Keratinocyte (primary cell): ENCODE data around the gene SNPH. TPM values are rescaled to one million over a fixed set of nuclear protein-coding genes. Genes with fewer than 3 reads are reported as not detected.

Experiments used
- DNase-seq: peaks from one replicate; pipeline ENCODE4 v3.0.0-alpha.2; 2011; ENCODE audit warnings: low read depth, missing footprints, low spot score
- FAIRE-seq: peaks from 2 replicates; lab custom pipeline; 2011; peaks lifted over from hg19 to GRCh38; lab: Jason Lieb, UNC
- H2AFZ ChIP-seq: 2 replicates; pipeline ENCODE4 v1.6.0; 2012; ENCODE audit warnings: low read length, control low read depth, inconsistent platforms; ENCODE audit not compliant: control insufficient read depth
- H3K27ac ChIP-seq: 2 replicates; pipeline ENCODE4 v1.5.1; 2011; ENCODE audit warnings: low read length; ENCODE audit not compliant: control insufficient read depth, insufficient read depth
- H3K27me3 ChIP-seq: 3 replicates; pipeline ENCODE4 v1.6.0; 2011; ENCODE audit warnings: low read length; ENCODE audit not compliant: control insufficient read depth, insufficient read depth; ENCODE audit errors: extremely low read depth
- H3K36me3 ChIP-seq, 2 experiments: 2 replicates in 1 of 2; 3 replicates in 1 of 2; pipeline ENCODE4 v1.5.1; 2011; ENCODE audit warnings: low read length in 2 of 2, mild to moderate bottlenecking in 1 of 2; ENCODE audit not compliant: control insufficient read depth in 2 of 2, insufficient read depth in 2 of 2; ENCODE audit errors: extremely low read depth in 1 of 2
- H3K4me1 ChIP-seq: 3 replicates; pipeline ENCODE4 v1.5.1; 2011; ENCODE audit warnings: low read length; ENCODE audit not compliant: control insufficient read depth, insufficient read depth; ENCODE audit errors: extremely low read depth
- H3K4me2 ChIP-seq: 3 replicates; pipeline ENCODE4 v1.6.0; 2011; ENCODE audit warnings: low read depth, low read length; ENCODE audit not compliant: control insufficient read depth, insufficient read depth; ENCODE audit errors: extremely low read depth
- H3K4me3 ChIP-seq, 3 experiments: fragments of 200-600 bp in 1 of 3; sonication (generic) in 1 of 3; 2 replicates in 2 of 3; 3 replicates in 1 of 3; pipeline ENCODE4 v1.5.1; 2011 to 2016; ENCODE audit warnings: low read length in 3 of 3, mild to moderate bottlenecking in 3 of 3, control low read depth in 2 of 3, inconsistent platforms in 1 of 3, low read depth in 1 of 3, mixed read lengths in 1 of 3, mixed run types in 1 of 3, moderate library complexity in 1 of 3; ENCODE audit not compliant: control insufficient read depth in 2 of 3, insufficient read depth in 2 of 3; ENCODE audit errors: extremely low read depth in 1 of 3
- H3K79me2 ChIP-seq: 2 replicates; pipeline ENCODE4 v1.6.0; 2012; ENCODE audit warnings: low read length; ENCODE audit not compliant: control insufficient read depth, insufficient read depth
- H3K9ac ChIP-seq: 3 replicates; pipeline ENCODE4 v1.6.0; 2011; ENCODE audit warnings: low read length; ENCODE audit not compliant: control insufficient read depth, insufficient read depth; ENCODE audit errors: extremely low read depth
- H3K9me1 ChIP-seq: 3 replicates; pipeline ENCODE4 v1.6.0; 2011; ENCODE audit warnings: low read length; ENCODE audit not compliant: control insufficient read depth, insufficient read depth; ENCODE audit errors: extremely low read depth
- H3K9me3 ChIP-seq: 2 replicates; pipeline ENCODE4 v1.5.1; 2012; ENCODE audit warnings: low read depth, low read length; ENCODE audit not compliant: control insufficient read depth
- H4K20me1 ChIP-seq: 3 replicates; pipeline ENCODE4 v1.6.0; 2011; ENCODE audit warnings: low read length; ENCODE audit not compliant: control insufficient read depth, insufficient read depth; ENCODE audit errors: extremely low read depth
- EZH2 ChIP-seq: IDR thresholded peaks from one replicate; pipeline ENCODE4 v1.6.1; 2012; ENCODE audit warnings: inconsistent platforms, mild to moderate bottlenecking, low read length, moderate library complexity
- dilution Hi-C: fragments of 300-500 bp; cut with MboI; formaldehyde crosslinking; loops from one replicate; pipeline ENCODE4 v1.7.0; 2020; ENCODE audit warnings: low sequenced_read_pairs; ENCODE audit not compliant: extremely low pct_ligation_motif_present
- polyA plus RNA-seq, 5 experiments: library from polyadenylated mRNA; depleted of rRNA in 3 of 5; stranded (reverse) in 3 of 5; stranded (forward) in 1 of 5; unstranded in 1 of 5; fragments of >200 nt; gene quantifications; 1 replicate in 1 of 5; 2 replicates in 3 of 5; 3 replicates in 1 of 5; pipeline versions ENCODE4 v1.2.1 to v1.2.3, GENCODE V29; 2011 to 2012; ENCODE audit warnings: missing spikeins in 2 of 5, low read depth in 1 of 5, low replicate concordance in 1 of 5
- TF ChIP-seq, protein P1 (sequence below), 3 experiments: IDR thresholded peaks in 1 of 3; conservative IDR thresholded peaks in 1 of 3; optimal IDR thresholded peaks in 1 of 3; 2 replicates in 2 of 3; 3 replicates in 1 of 3; pipeline versions ENCODE3 to v1.5.1; 2011; ENCODE audit warnings: low read length in 3 of 3, mild to moderate bottlenecking in 3 of 3, moderate library complexity in 2 of 3, control low read depth in 1 of 3, inconsistent platforms in 1 of 3; ENCODE audit not compliant: insufficient read depth in 2 of 3; ENCODE audit errors: extremely low read depth in 1 of 3

SNPH gene
- polyA plus RNA-seq, 1 donor (not counting 4 experiments of a cell fraction or from before 2014, with no cell fraction given), result 1.3 TPM

DNA sequence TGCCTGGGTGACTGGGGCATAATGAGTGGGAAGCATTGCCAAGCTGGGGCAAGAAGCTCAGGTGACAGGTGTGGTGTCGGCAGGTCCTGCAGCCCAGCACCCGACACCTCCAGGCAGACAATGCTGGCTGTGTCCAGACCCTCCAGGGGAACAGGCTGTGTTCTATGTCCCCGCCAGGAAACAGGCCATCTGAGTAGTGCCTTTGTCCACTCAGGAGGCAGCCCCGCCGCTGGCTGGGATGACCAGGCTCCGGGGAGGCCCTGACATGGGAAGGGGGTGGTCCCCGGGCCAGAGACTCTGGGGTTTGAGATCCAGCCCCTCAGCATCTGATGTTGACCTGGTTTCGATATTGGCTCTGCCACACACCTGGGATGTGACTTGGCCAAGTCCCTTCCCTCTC, 28.4 kb downstream of the SNPH start:
- H3K9me3 ChIP-seq, result no peaks in the 10 kb centered on the region
- H3K9me1 ChIP-seq, result no peaks in the 10 kb centered on the region
- H2AFZ ChIP-seq, result no peak overlapping the region
- H3K9ac ChIP-seq, result no peak overlapping the region
- no peak overlapping the region for H3K4me3 ChIP-seq
- H3K36me3 ChIP-seq, result peaks cover 0 to 6% of the 10 kb centered on the region in 2 experiments
- no peak for DNase-seq
- no peak overlapping the region for H3K4me2 ChIP-seq
- no peaks in the 10 kb centered on the region for H3K27me3 ChIP-seq
- FAIRE-seq, result no peak
- TF ChIP-seq EZH2, result no peak
- TF ChIP-seq, protein P1, sequence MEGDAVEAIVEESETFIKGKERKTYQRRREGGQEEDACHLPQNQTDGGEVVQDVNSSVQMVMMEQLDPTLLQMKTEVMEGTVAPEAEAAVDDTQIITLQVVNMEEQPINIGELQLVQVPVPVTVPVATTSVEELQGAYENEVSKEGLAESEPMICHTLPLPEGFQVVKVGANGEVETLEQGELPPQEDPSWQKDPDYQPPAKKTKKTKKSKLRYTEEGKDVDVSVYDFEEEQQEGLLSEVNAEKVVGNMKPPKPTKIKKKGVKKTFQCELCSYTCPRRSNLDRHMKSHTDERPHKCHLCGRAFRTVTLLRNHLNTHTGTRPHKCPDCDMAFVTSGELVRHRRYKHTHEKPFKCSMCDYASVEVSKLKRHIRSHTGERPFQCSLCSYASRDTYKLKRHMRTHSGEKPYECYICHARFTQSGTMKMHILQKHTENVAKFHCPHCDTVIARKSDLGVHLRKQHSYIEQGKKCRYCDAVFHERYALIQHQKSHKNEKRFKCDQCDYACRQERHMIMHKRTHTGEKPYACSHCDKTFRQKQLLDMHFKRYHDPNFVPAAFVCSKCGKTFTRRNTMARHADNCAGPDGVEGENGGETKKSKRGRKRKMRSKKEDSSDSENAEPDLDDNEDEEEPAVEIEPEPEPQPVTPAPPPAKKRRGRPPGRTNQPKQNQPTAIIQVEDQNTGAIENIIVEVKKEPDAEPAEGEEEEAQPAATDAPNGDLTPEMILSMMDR (optimal IDR thresholded peaks at IDR 0.05 in 1 of 3, IDR thresholded peaks at IDR 0.05 in 1 of 3, conservative IDR thresholded peaks at IDR 0.05 in 1 of 3; ENCODE audit: extremely low read depth in 1 of 3, insufficient read depth in 2 of 3, low read length in 3 of 3), result no peak
- H3K79me2 ChIP-seq, result no peaks in the 10 kb centered on the region
- dilution Hi-C loops, result no loop called here
- H4K20me1 ChIP-seq, result no peaks in the 10 kb centered on the region
- no peak overlapping the region for H3K27ac ChIP-seq
- no peaks in the 10 kb centered on the region for H3K4me1 ChIP-seq

DNA sequence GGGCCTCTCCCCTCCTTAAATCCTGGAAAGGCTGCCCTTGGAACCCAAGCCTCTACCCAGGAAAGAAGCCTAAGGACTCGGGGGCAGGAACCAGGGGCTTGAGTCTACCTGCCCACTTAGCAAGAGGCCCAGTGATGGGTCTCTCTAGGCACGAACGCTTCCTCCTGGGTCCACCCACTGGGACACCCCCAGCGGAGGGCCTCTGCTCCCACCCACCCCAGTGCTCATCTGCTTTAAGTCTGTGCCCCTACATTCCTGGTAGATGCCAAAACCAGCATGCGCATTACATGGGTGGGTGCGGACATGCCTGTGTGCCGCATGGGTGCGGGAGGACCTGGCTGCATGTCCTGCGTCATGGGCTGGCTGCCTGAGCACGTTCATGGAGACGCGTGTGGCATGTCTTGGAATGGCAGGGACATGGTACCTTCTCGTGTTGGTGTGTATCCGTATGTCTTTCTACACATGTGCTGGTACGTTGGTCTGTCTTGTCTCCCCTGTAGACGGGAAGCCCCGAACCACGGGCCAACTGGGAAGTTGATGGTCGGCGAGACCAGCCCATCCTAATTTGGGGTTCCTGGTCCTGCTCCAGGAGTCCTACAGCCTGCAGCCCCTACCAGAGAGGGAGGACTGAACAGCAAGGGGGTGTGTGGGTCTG, 29.3 kb downstream of the SNPH start:
- no peak for DNase-seq
- dilution Hi-C loops, result no loop called here

More for the DNA sequence above, 29.3 kb downstream of the SNPH start:
- H3K27me3 ChIP-seq, result no peaks in the 10 kb centered on the region
- H3K27ac ChIP-seq, result no peak overlapping the region
- H3K79me2 ChIP-seq, result no peaks in the 10 kb centered on the region
- H3K9me3 ChIP-seq, result no peaks in the 10 kb centered on the region
- TF ChIP-seq EZH2, result no peak
- TF ChIP-seq, protein P1 (optimal IDR thresholded peaks at IDR 0.05 in 1 of 3, IDR thresholded peaks at IDR 0.05 in 1 of 3, conservative IDR thresholded peaks at IDR 0.05 in 1 of 3; ENCODE audit: extremely low read depth in 1 of 3, insufficient read depth in 2 of 3, low read length in 3 of 3), result no peak
- H3K4me3 ChIP-seq, result no peak overlapping the region
- no peaks in the 10 kb centered on the region for H3K9me1 ChIP-seq
- peaks cover 0 to 6% of the 10 kb centered on the region in 2 experiments for H3K36me3 ChIP-seq
- no peaks in the 10 kb centered on the region for H4K20me1 ChIP-seq
- no peak overlapping the region for H2AFZ ChIP-seq
- H3K4me1 ChIP-seq, result no peaks in the 10 kb centered on the region
- FAIRE-seq, result no peak
- no peak overlapping the region for H3K4me2 ChIP-seq
- H3K9ac ChIP-seq, result no peak overlapping the region
